ENCODE measurements around the gene HNRNPLL.

DNA sequence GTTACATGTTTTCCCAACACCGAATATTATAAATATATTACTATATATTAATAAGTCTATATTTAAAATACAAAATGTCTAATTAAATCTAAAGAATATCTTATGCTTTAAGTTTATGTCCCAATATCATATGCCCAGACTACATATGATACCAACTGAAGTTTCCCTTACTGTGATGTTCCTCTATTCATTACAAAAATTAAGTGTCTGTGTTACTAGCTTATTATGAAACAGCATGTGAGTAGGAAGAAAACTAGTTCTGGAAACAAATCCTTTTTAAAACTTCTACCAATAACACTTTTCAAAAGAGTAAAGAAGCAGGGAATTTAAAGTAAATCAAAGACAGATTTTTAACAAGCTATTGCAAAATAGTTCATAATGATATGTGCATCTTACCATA is 17.8 kb downstream of the HNRNPLL start:
- TF ChIP-seq, protein P1, sequence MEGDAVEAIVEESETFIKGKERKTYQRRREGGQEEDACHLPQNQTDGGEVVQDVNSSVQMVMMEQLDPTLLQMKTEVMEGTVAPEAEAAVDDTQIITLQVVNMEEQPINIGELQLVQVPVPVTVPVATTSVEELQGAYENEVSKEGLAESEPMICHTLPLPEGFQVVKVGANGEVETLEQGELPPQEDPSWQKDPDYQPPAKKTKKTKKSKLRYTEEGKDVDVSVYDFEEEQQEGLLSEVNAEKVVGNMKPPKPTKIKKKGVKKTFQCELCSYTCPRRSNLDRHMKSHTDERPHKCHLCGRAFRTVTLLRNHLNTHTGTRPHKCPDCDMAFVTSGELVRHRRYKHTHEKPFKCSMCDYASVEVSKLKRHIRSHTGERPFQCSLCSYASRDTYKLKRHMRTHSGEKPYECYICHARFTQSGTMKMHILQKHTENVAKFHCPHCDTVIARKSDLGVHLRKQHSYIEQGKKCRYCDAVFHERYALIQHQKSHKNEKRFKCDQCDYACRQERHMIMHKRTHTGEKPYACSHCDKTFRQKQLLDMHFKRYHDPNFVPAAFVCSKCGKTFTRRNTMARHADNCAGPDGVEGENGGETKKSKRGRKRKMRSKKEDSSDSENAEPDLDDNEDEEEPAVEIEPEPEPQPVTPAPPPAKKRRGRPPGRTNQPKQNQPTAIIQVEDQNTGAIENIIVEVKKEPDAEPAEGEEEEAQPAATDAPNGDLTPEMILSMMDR (IDR thresholded peaks at IDR 0.05; ENCODE audit: control extremely low read depth in 1 of 3, insufficient read depth in 1 of 3, low read depth in 1 of 3, low read length in 3 of 3), result no peak
- TF ChIP-seq KDM5A (IDR thresholded peaks at IDR 0.05; ENCODE audit: low read length), result no peak
- no peak for TF ChIP-seq SUZ12 (IDR thresholded peaks at IDR 0.05; ENCODE audit: low read length)
- no peak for TF ChIP-seq GABPA (IDR thresholded peaks at IDR 0.05; ENCODE audit: borderline replicate concordance, insufficient read depth, low read length)
- TF ChIP-seq JUN (IDR thresholded peaks at IDR 0.05; ENCODE audit: low read depth, low read length), result no peak

Measured in H1 (cell line).